Stimulated activated CD4-positive, alpha-beta T cell treated with anti-CD3 and anti-CD28 coated beads, Interleukin-2, amount 100 ng/mL, for 4 hours (primary cell): ENCODE data around the gene METRN.

ENCODE experiments used
- DNase-seq: peaks from one replicate; pipeline ENCODE4 v3.0.0-alpha.2; 2020; ENCODE audit warnings: low read depth

Gene METRN

GRCh38 chr16:714558-715476, at the start of gene METRN:
Gene METRN, plus strand, starts transcription at chr16:715118. Its CDS starts 172 bp downstream, at chr16:715290.
- peak; percentile 83 for DNase-seq

GRCh38 chr16:666572-666971, 48.3 kb upstream of the METRN start:
- no peak for DNase-seq

- DNase-seq, result no peak
These were observed 47.7 kb upstream of the METRN start for GRCh38 chr16:667113-667779.

GRCh38 chr16:667780-668518, 47.0 kb upstream of the METRN start, which contains the start of gene RHOT2:
Gene RHOT2, plus strand, starts transcription at chr16:668132. Its CDS starts 68 bp downstream, at chr16:668200.
- peak; percentile 86 for DNase-seq

GRCh38 chr16:668519-669171, 46.3 kb upstream of the METRN start:
- no peak for DNase-seq

- DNase-seq, result no peak
These were observed 45.3 kb upstream of the METRN start for GRCh38 chr16:669666-670065.

GRCh38 chr16:670485-671352, 44.2 kb upstream of the METRN start:
- no peak for DNase-seq

- DNase-seq, result no peak
These were observed 43.4 kb upstream of the METRN start for GRCh38 chr16:671353-672131.

GRCh38 chr16:672371-672770, 42.5 kb upstream of the METRN start:
- DNase-seq, result no peak

GRCh38 chr16:672851-673250, 42.1 kb upstream of the METRN start:
- DNase-seq, result no peak

GRCh38 chr16:673399-673991, 41.4 kb upstream of the METRN start:
- no peak for DNase-seq

- DNase-seq, result no peak
These were observed 40.6 kb upstream of the METRN start for GRCh38 chr16:674214-674881.

- no peak for DNase-seq
These were observed 39.7 kb upstream of the METRN start, which contains the start of gene RHBDL1 for GRCh38 chr16:674968-675883. Gene RHBDL1, plus strand, starts transcription at chr16:675671. Its CDS starts 120 bp downstream, at chr16:675791.

- DNase-seq, result no peak
These were observed 38.9 kb upstream of the METRN start for GRCh38 chr16:675884-676564.

- no peak for DNase-seq
These were observed 38.4 kb upstream of the METRN start for GRCh38 chr16:676565-676902.

GRCh38 chr16:676913-677312, 38.0 kb upstream of the METRN start:
- DNase-seq, result no peak
